ENCODE data around the gene KRTAP5-11. TPM values are rescaled to one million over a fixed set of nuclear protein-coding genes. Genes with fewer than 3 reads are reported as not detected.

Gene KRTAP5-11
- total RNA-seq, 1 experiment from 2014 or later = not detected

DNA sequence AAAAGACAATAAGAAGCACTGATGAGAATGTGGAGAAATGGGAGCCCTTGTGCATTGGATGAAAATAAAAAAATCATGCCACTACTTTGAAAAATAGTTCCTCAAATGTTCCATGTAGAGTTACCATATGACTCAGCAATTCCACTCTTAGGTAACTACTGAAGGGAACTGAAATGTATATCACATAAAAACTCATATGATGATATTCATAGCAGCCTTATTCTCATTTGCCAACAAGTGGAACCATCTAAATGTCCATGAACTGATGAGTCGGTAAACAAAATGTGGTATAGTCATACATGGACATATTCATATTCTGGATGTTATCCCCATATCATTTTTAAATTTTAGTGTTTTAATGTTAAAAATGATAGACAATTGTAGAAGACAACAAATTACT is 31.0 kb downstream of the KRTAP5-11 start:
- peaks cover under 1% of the 10 kb centered on the region for H3K9me3 Mint-ChIP-seq (ENCODE audit: unreplicated experiment)
- no peak overlapping the region for H3K4me3 Mint-ChIP-seq (ENCODE audit: unreplicated experiment)
- H3K4me3 ChIP-seq (ENCODE audit: low read depth, low read length) = no peak overlapping the region
- H3K4me1 Mint-ChIP-seq (ENCODE audit: low read depth, unreplicated experiment) = no peaks in the 10 kb centered on the region
- no peaks in the 10 kb centered on the region for H3K27me3 ChIP-seq (replicated peaks; ENCODE audit: control insufficient read depth, insufficient read depth, low read length)
- H3K27ac Mint-ChIP-seq (ENCODE audit: unreplicated experiment) = no peak overlapping the region
- H3K27me3 Mint-ChIP-seq (ENCODE audit: insufficient read depth, unreplicated experiment) = peaks cover 5% of the 10 kb centered on the region
- POLR2A ChIA-PET = no interaction called here
- no peaks in the 10 kb centered on the region for H3K9me3 ChIP-seq
- TF ChIP-seq, protein P1, sequence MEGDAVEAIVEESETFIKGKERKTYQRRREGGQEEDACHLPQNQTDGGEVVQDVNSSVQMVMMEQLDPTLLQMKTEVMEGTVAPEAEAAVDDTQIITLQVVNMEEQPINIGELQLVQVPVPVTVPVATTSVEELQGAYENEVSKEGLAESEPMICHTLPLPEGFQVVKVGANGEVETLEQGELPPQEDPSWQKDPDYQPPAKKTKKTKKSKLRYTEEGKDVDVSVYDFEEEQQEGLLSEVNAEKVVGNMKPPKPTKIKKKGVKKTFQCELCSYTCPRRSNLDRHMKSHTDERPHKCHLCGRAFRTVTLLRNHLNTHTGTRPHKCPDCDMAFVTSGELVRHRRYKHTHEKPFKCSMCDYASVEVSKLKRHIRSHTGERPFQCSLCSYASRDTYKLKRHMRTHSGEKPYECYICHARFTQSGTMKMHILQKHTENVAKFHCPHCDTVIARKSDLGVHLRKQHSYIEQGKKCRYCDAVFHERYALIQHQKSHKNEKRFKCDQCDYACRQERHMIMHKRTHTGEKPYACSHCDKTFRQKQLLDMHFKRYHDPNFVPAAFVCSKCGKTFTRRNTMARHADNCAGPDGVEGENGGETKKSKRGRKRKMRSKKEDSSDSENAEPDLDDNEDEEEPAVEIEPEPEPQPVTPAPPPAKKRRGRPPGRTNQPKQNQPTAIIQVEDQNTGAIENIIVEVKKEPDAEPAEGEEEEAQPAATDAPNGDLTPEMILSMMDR (IDR thresholded peaks at IDR 0.05; ENCODE audit: insufficient read depth in 1 of 2, low read depth in 1 of 2, low read length in 1 of 2, severe bottlenecking in 1 of 2, unreplicated experiment in 1 of 2) = no peak
- no peaks in the 10 kb centered on the region for H3K36me3 Mint-ChIP-seq (ENCODE audit: insufficient read depth, unreplicated experiment)
- no peaks in the 10 kb centered on the region for H3K36me3 ChIP-seq (ENCODE audit: control insufficient read depth, insufficient read depth, low read length)
- CTCF ChIA-PET = interaction anchor here (0.9 kb wide), 1 partner anchor 28 kb away, joined by 4 read pairs; no protein-coding TSS in a partner anchor
- no TSS peak for BruUV-seq (replicated peaks)
- DNase-seq = no peak
- intact Hi-C loops (cut with micrococcal nuclease; ENCODE audit: unreplicated experiment) = no loop called here
- no peaks in the 10 kb centered on the region for H3K4me1 ChIP-seq

DNA sequence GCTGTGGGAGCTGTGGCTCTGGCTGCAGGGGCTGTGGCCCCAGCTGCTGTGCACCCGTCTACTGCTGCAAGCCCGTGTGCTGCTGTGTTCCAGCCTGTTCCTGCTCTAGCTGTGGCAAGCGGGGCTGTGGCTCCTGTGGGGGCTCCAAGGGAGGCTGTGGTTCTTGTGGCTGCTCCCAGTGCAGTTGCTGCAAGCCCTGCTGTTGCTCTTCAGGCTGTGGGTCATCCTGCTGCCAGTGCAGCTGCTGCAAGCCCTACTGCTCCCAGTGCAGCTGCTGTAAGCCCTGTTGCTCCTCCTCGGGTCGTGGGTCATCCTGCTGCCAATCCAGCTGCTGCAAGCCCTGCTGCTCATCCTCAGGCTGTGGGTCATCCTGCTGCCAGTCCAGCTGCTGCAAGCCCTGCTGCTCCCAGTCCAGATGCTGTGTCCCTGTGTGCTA is 33.9 kb downstream of the KRTAP5-11 start:
- peaks cover 5% of the 10 kb centered on the region for H3K27me3 Mint-ChIP-seq (ENCODE audit: insufficient read depth, unreplicated experiment)
- H3K36me3 Mint-ChIP-seq (ENCODE audit: insufficient read depth, unreplicated experiment) = no peaks in the 10 kb centered on the region
- H3K4me3 Mint-ChIP-seq (ENCODE audit: unreplicated experiment) = no peak overlapping the region
- H3K9me3 ChIP-seq = peaks cover 5% of the 10 kb centered on the region; the same call in 1 of the 2 replicates
- no peaks in the 10 kb centered on the region for H3K27me3 ChIP-seq (replicated peaks; ENCODE audit: control insufficient read depth, insufficient read depth, low read length)
- no peaks in the 10 kb centered on the region for H3K36me3 ChIP-seq (ENCODE audit: control insufficient read depth, insufficient read depth, low read length)
- CTCF ChIA-PET = interaction anchor here (0.5 to 1.1 kb wide), 2 partner anchors 15 to 222 kb away, joined by 4 to 6 read pairs; no protein-coding TSS in a partner anchor
- intact Hi-C loops (cut with micrococcal nuclease; ENCODE audit: unreplicated experiment) = no loop called here
- H3K4me1 Mint-ChIP-seq (ENCODE audit: low read depth, unreplicated experiment) = peaks cover 12% of the 10 kb centered on the region
- H3K4me3 ChIP-seq (ENCODE audit: low read depth, low read length) = no peak overlapping the region
- peaks cover 17% of the 10 kb centered on the region for H3K4me1 ChIP-seq
- H3K9me3 Mint-ChIP-seq (ENCODE audit: unreplicated experiment) = peaks cover 18% of the 10 kb centered on the region
- H3K27ac Mint-ChIP-seq (ENCODE audit: unreplicated experiment) = no peak overlapping the region
- POLR2A ChIA-PET = no interaction called here
- peak in 1 of 2 experiments; percentile 40 for DNase-seq
- no TSS peak for BruUV-seq (replicated peaks)
- TF ChIP-seq, protein P1 (IDR thresholded peaks at IDR 0.05; ENCODE audit: insufficient read depth in 1 of 2, low read depth in 1 of 2, low read length in 1 of 2, severe bottlenecking in 1 of 2, unreplicated experiment in 1 of 2) = no peak

DNA sequence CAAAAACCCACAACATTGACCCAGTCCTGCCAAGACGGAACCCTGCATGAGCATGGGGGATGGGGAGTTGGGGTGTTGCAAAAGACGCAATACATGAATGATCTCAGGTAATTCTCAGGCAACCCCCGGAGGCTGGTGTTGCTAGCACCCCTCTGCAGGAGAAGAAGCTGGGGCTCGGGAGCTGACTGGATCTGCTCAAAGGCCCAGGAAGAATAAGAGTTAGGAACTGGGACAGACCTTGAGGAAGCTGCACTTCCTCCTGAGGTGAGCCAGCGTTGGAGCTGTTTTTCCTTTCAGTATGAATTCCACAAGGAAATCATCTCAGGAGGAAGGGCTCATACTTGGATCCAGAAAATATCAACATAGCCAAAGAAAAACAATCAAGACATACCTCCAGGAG is 34.6 kb downstream of the KRTAP5-11 start, which contains the start of gene KRTAP5-9:
Gene KRTAP5-9, plus strand, starts transcription at position 301 of the 400 bp plus-strand sequence. CDS start 238 bp downstream, outside the sequence.
- Histone ChIP-seq H3K36me3 (ENCODE audit: control insufficient read depth, insufficient read depth, low read length) (no peaks in the 10 kb centered on the region), H3K9me3 (peaks cover 5% of the 10 kb centered on the region; the same call in 1 of the 2 replicates), H3K4me3 (ENCODE audit: low read depth, low read length) (no peak within 1 kb of the TSS), H3K4me1 (peaks cover 18% of the 10 kb centered on the region), H3K27me3 (replicated peaks; ENCODE audit: control insufficient read depth, insufficient read depth, low read length) (no peaks in the 10 kb centered on the region)
- intact Hi-C loops (cut with micrococcal nuclease; ENCODE audit: unreplicated experiment) = no loop called here
- CTCF ChIA-PET = interaction anchor here (1.1 kb wide), 1 partner anchor 15 kb away, joined by 4 read pairs; no protein-coding TSS in a partner anchor
- H3K9me3 Mint-ChIP-seq (ENCODE audit: unreplicated experiment) = peaks cover 18% of the 10 kb centered on the region
- no peak within 1 kb of the TSS for H3K27ac Mint-ChIP-seq (ENCODE audit: unreplicated experiment)
- H3K4me3 Mint-ChIP-seq (ENCODE audit: unreplicated experiment) = no peak within 1 kb of the TSS
- BruUV-seq (replicated peaks) = no TSS peak
- TF ChIP-seq, protein P1 (IDR thresholded peaks at IDR 0.05; ENCODE audit: insufficient read depth in 1 of 2, low read depth in 1 of 2, low read length in 1 of 2, severe bottlenecking in 1 of 2, unreplicated experiment in 1 of 2) = no peak
- peaks cover 18% of the 10 kb centered on the region for H3K4me1 Mint-ChIP-seq (ENCODE audit: low read depth, unreplicated experiment)
- DNase-seq = peak in 1 of 2 experiments; percentile 29
- POLR2A ChIA-PET = no interaction called here
- peaks cover 5% of the 10 kb centered on the region for H3K27me3 Mint-ChIP-seq (ENCODE audit: insufficient read depth, unreplicated experiment)
- no peaks in the 10 kb centered on the region for H3K36me3 Mint-ChIP-seq (ENCODE audit: insufficient read depth, unreplicated experiment)
